Endothelial cell of umbilical vein (primary cell): ENCODE measurements around the gene RSPO3.

ENCODE experiments used
- EZH2 ChIP-seq: IDR thresholded peaks from 2 replicates; pipeline ENCODE4 v1.6.1; 2012; ENCODE audit warnings: borderline replicate concordance, low read depth, mild to moderate bottlenecking, moderate library complexity, low read length, inconsistent platforms; ENCODE audit not compliant: severe bottlenecking
- GATA2 ChIP-seq: IDR thresholded peaks from 2 replicates; pipeline ENCODE4 v1.7.0; 2011; ENCODE audit warnings: low read depth, mild to moderate bottlenecking, moderate library complexity, mixed read lengths, low read length; ENCODE audit not compliant: insufficient read length, insufficient read depth
- JUN ChIP-seq: IDR thresholded peaks from 2 replicates; pipeline ENCODE4 v1.6.1; 2011; ENCODE audit warnings: borderline replicate concordance, low read depth; ENCODE audit not compliant: insufficient read length, insufficient read depth
- MYC ChIP-seq: IDR thresholded peaks from one replicate; pipeline ENCODE4 v1.6.1; 2011; ENCODE audit warnings: mild to moderate bottlenecking, low read depth, low read length
- POLR2A ChIP-seq: IDR thresholded peaks from 2 replicates; pipeline ENCODE4 v1.6.1; 2012; ENCODE audit warnings: low read depth, mild to moderate bottlenecking, control low read depth, low read length
- POLR2AphosphoS5 ChIP-seq: IDR thresholded peaks from 2 replicates; pipeline ENCODE4 v1.6.1; 2012; ENCODE audit warnings: low read depth, mild to moderate bottlenecking, control low read depth, low read length, moderate library complexity; ENCODE audit not compliant: insufficient read depth
- TF ChIP-seq, protein P1 (sequence below), 2 donors: IDR thresholded peaks; 1 replicate in 1 of 2; 2 replicates in 1 of 2; pipeline ENCODE4 v1.5.1; 2011; ENCODE audit warnings: low read length in 2 of 2, mild to moderate bottlenecking in 2 of 2, moderate library complexity in 2 of 2, control low read depth in 1 of 2, inconsistent platforms in 1 of 2, low read depth in 1 of 2; ENCODE audit not compliant: insufficient read depth in 1 of 2; ENCODE audit errors: extremely low read depth in 1 of 2
- TF ChIP-seq, protein P2 (sequence below): IDR thresholded peaks from 2 replicates; pipeline ENCODE4 v1.6.1; 2011; ENCODE audit not compliant: insufficient read depth, insufficient read length

DNA sequence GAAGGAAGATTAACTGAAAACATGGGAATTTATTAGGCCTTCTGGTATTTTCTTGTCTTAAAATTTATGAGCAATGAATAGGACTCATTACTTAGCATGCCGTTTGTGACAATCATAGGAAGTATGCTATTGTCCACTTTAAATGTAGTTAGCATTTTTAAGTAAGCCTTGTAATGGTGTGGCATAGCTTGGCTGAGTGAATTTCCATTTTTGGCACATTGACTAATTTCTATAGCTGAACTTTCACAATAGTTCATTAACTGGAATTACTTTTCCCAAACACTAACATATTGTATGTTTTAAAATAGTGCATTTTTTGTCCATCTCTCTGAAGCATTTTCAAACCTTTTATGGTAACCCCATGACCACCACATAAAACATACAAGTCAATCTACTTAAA is 15.7 kb downstream of the RSPO3 start:
- TF ChIP-seq, protein P1, sequence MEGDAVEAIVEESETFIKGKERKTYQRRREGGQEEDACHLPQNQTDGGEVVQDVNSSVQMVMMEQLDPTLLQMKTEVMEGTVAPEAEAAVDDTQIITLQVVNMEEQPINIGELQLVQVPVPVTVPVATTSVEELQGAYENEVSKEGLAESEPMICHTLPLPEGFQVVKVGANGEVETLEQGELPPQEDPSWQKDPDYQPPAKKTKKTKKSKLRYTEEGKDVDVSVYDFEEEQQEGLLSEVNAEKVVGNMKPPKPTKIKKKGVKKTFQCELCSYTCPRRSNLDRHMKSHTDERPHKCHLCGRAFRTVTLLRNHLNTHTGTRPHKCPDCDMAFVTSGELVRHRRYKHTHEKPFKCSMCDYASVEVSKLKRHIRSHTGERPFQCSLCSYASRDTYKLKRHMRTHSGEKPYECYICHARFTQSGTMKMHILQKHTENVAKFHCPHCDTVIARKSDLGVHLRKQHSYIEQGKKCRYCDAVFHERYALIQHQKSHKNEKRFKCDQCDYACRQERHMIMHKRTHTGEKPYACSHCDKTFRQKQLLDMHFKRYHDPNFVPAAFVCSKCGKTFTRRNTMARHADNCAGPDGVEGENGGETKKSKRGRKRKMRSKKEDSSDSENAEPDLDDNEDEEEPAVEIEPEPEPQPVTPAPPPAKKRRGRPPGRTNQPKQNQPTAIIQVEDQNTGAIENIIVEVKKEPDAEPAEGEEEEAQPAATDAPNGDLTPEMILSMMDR (IDR thresholded peaks at IDR 0.05; ENCODE audit: extremely low read depth in 1 of 2, insufficient read depth in 1 of 2, low read depth in 1 of 2, low read length in 2 of 2): no peak
- no peak for TF ChIP-seq POLR2AphosphoS5
- TF ChIP-seq EZH2: no peak
- TF ChIP-seq POLR2A: no peak
- TF ChIP-seq JUN: peak; percentile 74
- TF ChIP-seq, protein P2, sequence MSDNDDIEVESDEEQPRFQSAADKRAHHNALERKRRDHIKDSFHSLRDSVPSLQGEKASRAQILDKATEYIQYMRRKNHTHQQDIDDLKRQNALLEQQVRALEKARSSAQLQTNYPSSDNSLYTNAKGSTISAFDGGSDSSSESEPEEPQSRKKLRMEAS: no peak
- TF ChIP-seq GATA2: no peak
- TF ChIP-seq MYC: no peak
